ENCODE measurements around the gene SLC1A3. TPM values are rescaled to one million over a fixed set of nuclear protein-coding genes. Genes with fewer than 3 reads are reported as not detected.
"Not testable (repeated sequence)": the region's sequence is repeated elsewhere in the genome, so short reads cannot be mapped to it uniquely, and the experiment has no call there.

Gene SLC1A3
- total RNA-seq, 2 experiments from 2014 or later: 0.34 to 0.74 TPM

GRCh38 chr5:36641431-36641830 lies 35.0 kb downstream of the SLC1A3 start:
- Mint-ChIP-seq H3K27ac (no peak overlapping the region), H3K4me3 (no peak overlapping the region), H3K9me3 (no peaks in the 10 kb centered on the region), H3K4me1 (ENCODE audit: low read depth) (no peaks in the 10 kb centered on the region), H3K36me3 (ENCODE audit: low read depth) (no peaks in the 10 kb centered on the region), H3K27me3 (peaks cover 17% of the 10 kb centered on the region)
- ChIA-PET POLR2A (interaction anchor here (1.0 kb wide), 1 partner anchor 14 kb away, joined by 3 read pairs; no protein-coding TSS in a partner anchor), CTCF (no interaction called here)
- ATAC-seq (no peak), DNase-seq (no peak)
- intact Hi-C loops (cut with micrococcal nuclease): no loop called here
- no peak for TF ChIP-seq CTCF (IDR thresholded peaks at IDR 0.05)

GRCh38 chr5:36642089-36642488 lies 35.7 kb downstream of the SLC1A3 start:
- no peaks in the 10 kb centered on the region for H3K4me1 Mint-ChIP-seq (ENCODE audit: low read depth)
- CTCF ChIA-PET: interaction anchor here (1.3 kb wide), 1 partner anchor 49 kb away, joined by 3 read pairs; no protein-coding TSS in a partner anchor
- ATAC-seq: no peak

GRCh38 chr5:36643162-36643561 lies 36.8 kb downstream of the SLC1A3 start:
- ATAC-seq (no peak), DNase-seq (no peak)
- CTCF ChIA-PET: interaction anchor here (1.3 kb wide), 1 partner anchor 48 kb away, joined by 3 read pairs; no protein-coding TSS in a partner anchor
- intact Hi-C loops (cut with micrococcal nuclease): no loop called here
- Mint-ChIP-seq H3K36me3 (ENCODE audit: low read depth) (no peaks in the 10 kb centered on the region), H3K4me3 (no peak overlapping the region), H3K9me3 (no peaks in the 10 kb centered on the region), H3K4me1 (ENCODE audit: low read depth) (no peaks in the 10 kb centered on the region), H3K27ac (no peak overlapping the region), H3K27me3 (peaks cover 15% of the 10 kb centered on the region)
- TF ChIP-seq CTCF (IDR thresholded peaks at IDR 0.05): no peak
- POLR2A ChIA-PET: no interaction called here

More at GRCh38 chr5:36642089-36642488, 35.7 kb downstream of the SLC1A3 start:
- no peak for TF ChIP-seq CTCF (IDR thresholded peaks at IDR 0.05)
- DNase-seq: no peak
- Mint-ChIP-seq H3K27me3 (peaks cover 17% of the 10 kb centered on the region), H3K36me3 (ENCODE audit: low read depth) (no peaks in the 10 kb centered on the region), H3K9me3 (no peaks in the 10 kb centered on the region), H3K27ac (no peak overlapping the region), H3K4me3 (no peak overlapping the region)
- POLR2A ChIA-PET: interaction anchor here (1.0 kb wide), 1 partner anchor 14 kb away, joined by 3 read pairs; no protein-coding TSS in a partner anchor
- intact Hi-C loops (cut with micrococcal nuclease): no loop called here

- H3K36me3 Mint-ChIP-seq (ENCODE audit: low read depth); H3K27ac Mint-ChIP-seq; H3K9me3 Mint-ChIP-seq; H3K4me1 Mint-ChIP-seq (ENCODE audit: low read depth); DNase-seq; ATAC-seq; H3K4me3 Mint-ChIP-seq; POLR2A ChIA-PET; intact Hi-C loops (cut with micrococcal nuclease); CTCF ChIA-PET: not testable (repeated sequence)
- H3K27me3 Mint-ChIP-seq: peaks cover 17% of the 10 kb centered on the region
Observed at GRCh38 chr5:36643841-36644240, 37.4 kb downstream of the SLC1A3 start.

- ChIA-PET CTCF (no interaction called here), POLR2A (no interaction called here)
- Mint-ChIP-seq H3K27me3 (peaks cover 16% of the 10 kb centered on the region), H3K36me3 (ENCODE audit: low read depth) (no peaks in the 10 kb centered on the region), H3K9me3 (no peaks in the 10 kb centered on the region), H3K27ac (no peak overlapping the region), H3K4me1 (ENCODE audit: low read depth) (no peaks in the 10 kb centered on the region), H3K4me3 (no peak overlapping the region)
- DNase-seq (no peak), ATAC-seq (no peak)
- intact Hi-C loops (cut with micrococcal nuclease): no loop called here
- TF ChIP-seq CTCF (IDR thresholded peaks at IDR 0.05): no peak
Observed at GRCh38 chr5:36644727-36645126, 38.3 kb downstream of the SLC1A3 start.

Data from activated CD8-positive, alpha-beta T cell treated with anti-CD3 and anti-CD28 coated beads for 36 hours (primary cell).